HEK293 (cell line): Measurements from ENCODE around the gene PES1.

ENCODE experiments used
- ZNF239 ChIP-seq: fragments of 450-650 bp; formaldehyde crosslinking; IDR thresholded peaks from 2 replicates; pipeline ENCODE4 v1.5.1; 2016; ENCODE audit warnings: missing biosample characterization, missing genetic modification characterization
- ZNF548 ChIP-seq: fragments of 450-650 bp; formaldehyde crosslinking; IDR thresholded peaks from 2 replicates; pipeline ENCODE4 v1.5.1; 2016; ENCODE audit warnings: missing biosample characterization, missing genetic modification characterization

DNA sequence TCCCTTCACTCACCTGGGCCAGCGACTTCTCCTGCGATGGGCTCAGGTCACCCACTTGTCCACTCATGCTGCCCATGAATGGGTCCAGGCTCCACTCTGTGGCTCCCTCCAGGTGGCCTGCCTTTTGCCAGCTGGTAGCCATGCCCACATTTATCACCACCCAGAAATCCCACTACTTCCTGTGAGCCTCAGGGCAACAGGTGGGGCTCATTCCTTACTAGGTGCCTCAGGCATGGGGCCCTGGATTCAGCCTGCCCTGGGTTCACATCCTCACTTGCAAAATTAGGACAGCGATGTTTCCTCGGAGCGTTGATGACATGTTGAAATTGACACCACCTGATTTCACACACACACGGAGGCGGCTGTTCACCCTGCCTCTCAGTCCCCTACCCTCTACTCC lies 45.1 kb downstream of the PES1 start, which contains the start of gene SEC14L6:
- TF ChIP-seq ZNF548 (no peak), ZNF239 (no peak)
